GM10266 (cell line): ENCODE measurements around the gene HTR3D.
"Not testable (repeated sequence)": the region's sequence is repeated elsewhere in the genome, so short reads cannot be mapped to it uniquely, and the experiment has no call there.

Experiments
- DNase-seq: peaks from one replicate; pipeline ENCODE4 v3.0.0; 2012; ENCODE audit errors: extremely low spot score
- CTCF ChIP-seq: IDR thresholded peaks from 2 replicates; pipeline ENCODE4 v1.5.1; 2012; ENCODE audit warnings: mild to moderate bottlenecking, low read depth; ENCODE audit not compliant: control insufficient read depth, insufficient read depth; ENCODE audit errors: missing control alignments

HTR3D gene

GRCh38 chr3:184059424-184059823 is 27.9 kb downstream of the HTR3D start:
- DNase-seq: no peak
- TF ChIP-seq CTCF: no peak

GRCh38 chr3:184062637-184063036 is 31.1 kb downstream of the HTR3D start:
- no peak for DNase-seq
- TF ChIP-seq CTCF: no peak

GRCh38 chr3:184066211-184066610 is 34.7 kb downstream of the HTR3D start:
- TF ChIP-seq CTCF: no peak
- DNase-seq: no peak

GRCh38 chr3:184067573-184068055 is 36.1 kb downstream of the HTR3D start:
- DNase-seq: no peak
- TF ChIP-seq CTCF: no peak

GRCh38 chr3:184068344-184068743 is 36.8 kb downstream of the HTR3D start:
- DNase-seq: no peak
- TF ChIP-seq CTCF: no peak

- DNase-seq: not testable (repeated sequence)
Observed at GRCh38 chr3:184071142-184071541, 39.6 kb downstream of the HTR3D start.

GRCh38 chr3:184073621-184074020 is 42.1 kb downstream of the HTR3D start:
- no peak for TF ChIP-seq CTCF
- no peak for DNase-seq

- no peak for TF ChIP-seq CTCF
- DNase-seq: no peak
Observed at GRCh38 chr3:184075901-184076300, 44.4 kb downstream of the HTR3D start.
